GM19372 (cell line): Measurements from ENCODE around the gene FUBP1.
"Not testable (repeated sequence)": the region's sequence is repeated elsewhere in the genome, so short reads cannot be mapped to it uniquely, and the experiment has no call there.

ENCODE experiments used
- ATAC-seq: cut with Tn5 transposase; IDR thresholded peaks from one replicate; pipeline ENCODE4 v1.9.1; 2021; ENCODE audit warnings: mild to moderate bottlenecking, low read depth, moderate library complexity; ENCODE audit not compliant: unreplicated experiment

Gene FUBP1

GRCh38 chr1:77989744-77990143 is 10.9 kb upstream of the FUBP1 start:
- no peak for ATAC-seq

GRCh38 chr1:77987919-77988318 is 9.0 kb upstream of the FUBP1 start:
- ATAC-seq = no peak

GRCh38 chr1:77986810-77987209 is 7.9 kb upstream of the FUBP1 start:
- ATAC-seq = no peak

- no peak for ATAC-seq
These were observed 5.8 kb upstream of the FUBP1 start for GRCh38 chr1:77984629-77985028.

DNA sequence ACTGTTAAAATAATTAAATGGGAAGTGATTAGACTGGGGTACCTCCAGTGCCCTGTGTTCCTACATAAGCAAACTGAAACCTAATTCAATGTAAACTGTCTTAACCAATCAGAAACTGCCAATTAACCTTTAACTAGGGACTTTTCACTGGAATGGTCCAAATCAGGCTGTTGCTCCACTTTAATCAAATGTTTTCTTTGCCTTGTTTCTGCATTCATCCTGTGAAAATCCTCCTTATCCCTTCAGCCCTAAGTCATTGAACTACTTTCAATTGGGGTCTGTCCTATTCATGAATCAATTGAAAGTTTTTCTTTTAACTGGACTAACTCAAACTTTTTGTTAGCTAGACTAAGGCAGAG is 5.1 kb upstream of the FUBP1 start:
- ATAC-seq = no peak

GRCh38 chr1:77983352-77983996 is 4.6 kb upstream of the FUBP1 start:
- not testable (repeated sequence) for ATAC-seq

DNA sequence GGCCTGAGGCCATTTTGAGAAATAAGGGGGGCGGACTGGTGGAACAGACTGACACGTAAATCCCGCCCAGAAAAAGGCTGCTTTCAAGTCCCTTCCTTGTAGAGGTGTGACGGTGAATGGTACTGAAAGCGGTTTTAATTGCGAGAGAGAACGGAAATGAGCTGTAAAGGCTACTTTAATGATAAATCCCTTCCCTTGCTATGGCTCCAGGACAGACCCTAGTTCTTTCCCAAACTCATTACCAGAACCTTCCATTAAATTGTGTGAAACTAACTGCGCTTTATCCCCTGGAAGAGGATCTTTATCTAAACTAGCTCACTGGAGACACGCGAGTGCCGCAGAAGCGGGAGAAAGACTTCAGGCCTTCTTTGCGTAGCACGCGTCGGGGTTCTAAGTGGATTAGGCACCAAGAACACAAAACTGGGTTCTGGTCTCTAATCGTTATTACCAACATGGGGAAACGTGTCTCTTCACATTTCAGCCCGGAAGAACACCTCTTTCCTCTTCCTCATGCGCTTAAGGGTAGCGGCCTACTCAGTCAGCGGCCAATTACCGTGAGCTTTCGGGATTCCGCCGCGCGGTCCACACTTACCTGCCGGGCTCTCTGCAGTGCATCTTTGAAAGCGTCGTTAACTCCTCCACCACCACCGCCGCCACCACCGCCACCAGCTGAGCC is 441 bp downstream of the FUBP1 start:
- ATAC-seq = peak; percentile 63

DNA sequence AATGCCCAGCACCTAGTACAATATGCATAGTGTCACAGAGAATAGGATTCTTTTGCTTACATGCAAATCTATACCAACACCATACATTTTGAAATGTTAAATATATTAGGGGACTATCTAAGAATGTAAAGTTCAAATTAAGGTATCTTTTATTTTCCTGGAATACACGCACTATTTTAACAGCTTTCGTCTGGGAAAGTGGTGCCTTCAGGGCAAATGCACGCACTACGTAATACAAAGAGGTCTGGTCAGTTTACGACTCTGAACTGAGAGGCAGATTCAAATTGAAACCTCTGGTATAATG is 931 bp downstream of the FUBP1 start:
- no peak for ATAC-seq

- ATAC-seq = no peak
These were observed 2.3 kb downstream of the FUBP1 start for GRCh38 chr1:77976433-77977076.

- ATAC-seq = no peak
These were observed 3.0 kb downstream of the FUBP1 start for GRCh38 chr1:77975907-77976306.

GRCh38 chr1:77975386-77975785 is 3.5 kb downstream of the FUBP1 start:
- no peak for ATAC-seq

DNA sequence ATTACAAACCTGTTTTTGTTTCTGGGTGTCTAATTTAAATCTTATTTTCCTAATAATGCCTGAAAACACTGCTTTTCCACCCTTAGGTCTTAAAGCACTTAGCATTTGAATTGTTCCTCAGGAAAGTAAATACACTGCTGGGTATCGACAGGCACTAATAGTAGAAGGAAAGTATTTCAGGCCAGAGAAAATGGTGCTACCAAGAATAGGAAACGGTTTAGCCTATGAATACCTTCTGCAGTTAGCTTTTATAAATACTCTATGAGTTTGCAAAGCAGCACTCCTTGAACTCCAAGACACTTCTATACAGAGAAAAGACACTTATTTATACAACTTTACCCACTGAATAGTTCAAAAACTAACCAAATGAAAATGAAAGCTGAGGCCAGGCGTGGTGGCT is 6.8 kb downstream of the FUBP1 start:
- ATAC-seq = no peak

GRCh38 chr1:77970192-77970591 is 8.7 kb downstream of the FUBP1 start:
- ATAC-seq = no peak

DNA sequence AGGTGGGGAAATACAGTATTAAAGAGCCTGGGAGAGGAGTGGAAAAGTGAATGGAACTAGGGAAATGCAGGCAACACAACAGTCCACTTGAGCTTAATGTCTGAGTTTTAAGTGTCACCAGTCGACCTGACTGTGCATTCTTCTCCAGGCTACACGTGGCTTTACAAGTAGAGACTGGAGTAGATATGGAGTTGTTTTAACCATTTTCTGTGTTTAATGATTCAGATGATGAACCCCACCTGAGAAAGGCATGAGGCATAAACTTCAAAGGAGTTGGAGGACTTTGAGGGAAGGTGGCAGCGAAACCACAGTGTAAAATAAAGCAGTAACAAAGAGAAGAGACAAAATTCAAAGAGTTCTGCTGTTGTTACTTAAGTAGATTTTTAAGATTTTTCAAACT is 12.6 kb downstream of the FUBP1 start:
- no peak for ATAC-seq

DNA sequence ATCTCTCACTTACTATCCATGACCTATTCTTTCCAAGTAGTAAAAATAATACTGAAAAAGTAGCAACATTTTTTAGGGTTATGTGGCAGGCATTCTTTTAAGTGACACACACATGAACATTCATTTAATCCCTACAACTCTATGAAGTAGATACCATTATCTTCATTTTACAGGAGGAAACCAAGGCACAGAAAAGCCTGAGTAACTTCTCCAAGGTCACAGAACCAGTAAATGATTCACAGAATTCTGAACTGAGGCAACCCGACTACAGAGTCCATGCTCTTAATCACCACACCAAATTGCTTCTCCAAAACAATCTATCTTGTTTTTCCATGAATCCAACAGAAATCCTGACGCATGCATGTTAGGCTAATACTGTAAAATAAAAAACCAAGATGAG is 17.5 kb downstream of the FUBP1 start:
- no peak for ATAC-seq

DNA sequence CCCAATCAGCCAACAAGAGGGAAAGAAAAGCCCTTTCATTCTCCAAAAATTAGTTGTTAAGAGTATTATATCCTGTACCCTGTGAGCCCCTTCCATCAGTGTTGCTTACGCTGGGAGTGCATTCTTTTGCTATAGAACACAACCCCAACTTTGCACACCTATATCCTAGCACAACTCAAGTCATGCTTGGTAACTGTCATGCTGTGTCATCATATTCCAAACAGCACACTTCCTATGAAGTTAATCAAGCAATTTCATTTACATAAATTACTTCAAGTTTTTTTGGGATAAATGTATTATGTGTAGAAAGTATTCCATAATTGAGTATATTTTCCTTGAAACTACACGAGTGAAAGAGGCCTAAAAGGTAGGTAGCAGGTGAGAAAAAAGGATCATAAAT is 20.0 kb downstream of the FUBP1 start:
- no peak for ATAC-seq

DNA sequence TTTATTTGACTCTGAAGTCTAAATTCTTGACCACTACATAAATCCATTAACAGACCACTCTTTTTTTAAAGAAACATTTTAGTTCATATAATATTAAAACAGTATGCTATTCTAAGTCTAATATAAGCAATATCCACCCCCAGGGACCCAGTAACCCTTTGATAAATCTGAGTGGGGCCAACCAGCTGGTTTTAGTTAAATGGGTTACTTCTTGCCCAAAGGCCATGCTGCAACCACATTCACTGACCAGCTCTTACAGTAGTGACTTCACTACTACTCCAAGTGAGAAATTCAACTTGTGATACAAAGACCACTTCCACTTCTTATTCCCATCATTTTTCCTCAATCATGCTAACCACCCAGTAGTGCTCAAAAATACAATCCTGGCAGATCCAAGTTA is 20.5 kb downstream of the FUBP1 start:
- no peak for ATAC-seq

- no peak for ATAC-seq
These were observed 22.4 kb downstream of the FUBP1 start for GRCh38 chr1:77956464-77956863.

DNA sequence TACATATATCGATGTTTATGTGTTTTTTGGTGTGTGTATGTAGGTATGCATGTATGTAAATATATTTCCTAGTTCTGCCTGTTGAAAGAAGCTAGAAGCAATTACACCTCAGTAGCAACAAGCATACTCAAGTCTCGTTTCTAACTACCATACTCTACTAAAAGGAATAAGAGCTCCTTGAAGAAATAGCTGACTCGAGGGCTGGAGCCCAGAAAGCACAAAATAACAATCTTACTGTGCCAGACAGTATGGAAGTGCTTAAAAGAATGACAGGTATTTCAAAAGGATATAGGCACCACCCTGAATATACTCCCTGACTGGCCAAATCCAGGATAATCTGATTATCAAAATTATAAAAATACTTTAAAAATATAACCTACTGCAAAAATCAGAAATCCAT is 23.2 kb downstream of the FUBP1 start:
- no peak for ATAC-seq

GRCh38 chr1:77954521-77954920 is 24.4 kb downstream of the FUBP1 start:
- no peak for ATAC-seq

GRCh38 chr1:77953907-77954306 is 25.0 kb downstream of the FUBP1 start:
- no peak for ATAC-seq

DNA sequence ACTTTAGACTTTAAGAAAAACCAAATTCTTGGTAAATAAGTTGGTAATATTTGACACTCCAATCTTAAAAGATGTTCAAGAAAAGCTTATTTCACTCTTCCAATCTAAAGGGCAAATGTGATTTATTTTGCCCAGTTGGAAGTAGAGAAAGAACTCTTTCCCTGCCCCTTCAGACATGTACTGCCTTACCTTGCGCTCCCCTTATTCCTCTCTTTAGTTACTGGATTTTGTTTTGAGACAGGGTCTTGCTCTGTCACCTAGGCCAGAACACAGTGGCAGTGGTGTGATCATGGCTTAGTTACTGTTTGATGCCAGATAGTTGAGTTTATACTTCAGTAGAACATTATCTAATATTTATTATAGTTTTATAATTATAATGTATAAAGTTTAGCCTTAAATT is 27.5 kb downstream of the FUBP1 start:
- no peak for ATAC-seq
